Measurements from ENCODE around the gene CRABP1. TPM values are rescaled to one million over a fixed set of nuclear protein-coding genes. Genes with fewer than 3 reads are reported as not detected.

The CRABP1 gene
- not detected in 2 replicates for total RNA-seq (2014; rRNA removed; shearing (Covaris generic))
- polyA plus RNA-seq (2016; fragmentation: Nextera tagmentation; extraction: Ambion mirVana) = not detected in 2 replicates

GRCh38 chr15:78340231-78341056 lies at the start of gene CRABP1:
Gene CRABP1, plus strand, starts transcription at chr15:78340353. Its CDS starts 76 bp downstream, at chr15:78340429.
- no peaks in the 10 kb centered on the region for H3K9me3 ChIP-seq (ENCODE audit: low read depth)
- no peak within 1 kb of the TSS for H3K4me2 ChIP-seq (ENCODE audit: unreplicated experiment)
- H4K20me1 ChIP-seq (ENCODE audit: insufficient read depth) = no peaks in the 10 kb centered on the region
- no peaks in the 10 kb centered on the region for H3F3A ChIP-seq (ENCODE audit: insufficient read depth)
- H3K27me3 ChIP-seq (replicated peaks; ENCODE audit: insufficient read depth) = peaks cover 73% of the 10 kb centered on the region
- DNase-seq = no peak
- peak; percentile 20 for TF ChIP-seq EZH2 (IDR thresholded peaks at IDR 0.05; ENCODE audit: insufficient read depth, poor library complexity, severe bottlenecking)
- TF ChIP-seq EZH2phosphoT487 (IDR thresholded peaks at IDR 0.05; ENCODE audit: insufficient read depth, low read depth) = no peak
- H3K27ac ChIP-seq = no peak within 1 kb of the TSS
- no peak within 1 kb of the TSS for H2AFZ ChIP-seq
- H3K4me3 ChIP-seq = no peak within 1 kb of the TSS
- in situ Hi-C loops (cut with MboI) = no loop called here
- H3K9me2 ChIP-seq (ENCODE audit: insufficient read depth) = no peaks in the 10 kb centered on the region
- WGBS, 2 experiments (ENCODE audit: low coverage in 1 of 2, low lambda C conversion rate in 2 of 2, missing lambda C conversion rate in 2 of 2) = 2 to 4% methylated on average over 44 to 47 of the region's 67 CpGs
- H3K36me3 ChIP-seq (ENCODE audit: low read depth) = no peaks in the 10 kb centered on the region
- H3K79me2 ChIP-seq (ENCODE audit: insufficient read depth) = no peaks in the 10 kb centered on the region
- no peaks in the 10 kb centered on the region for H3K4me1 ChIP-seq (ENCODE audit: insufficient read depth)
- no peak within 1 kb of the TSS for H3K9ac ChIP-seq

- no peak overlapping the region for H3K4me2 ChIP-seq (ENCODE audit: unreplicated experiment)
- no peaks in the 10 kb centered on the region for H3F3A ChIP-seq (ENCODE audit: insufficient read depth)
- peaks cover 12% of the 10 kb centered on the region for H3K79me2 ChIP-seq (ENCODE audit: insufficient read depth)
- H3K4me3 ChIP-seq = no peak overlapping the region
- no peak overlapping the region for H3K9ac ChIP-seq
- WGBS, 2 experiments (ENCODE audit: low coverage in 1 of 2, low lambda C conversion rate in 2 of 2, missing lambda C conversion rate in 2 of 2) = 59% methylated on average over 2 of the region's 2 CpGs
- in situ Hi-C loops (cut with MboI) = no loop called here
- no peak for DNase-seq
- H3K27ac ChIP-seq = no peak overlapping the region
- peaks cover 19% of the 10 kb centered on the region for H3K36me3 ChIP-seq (ENCODE audit: low read depth)
- H3K9me2 ChIP-seq (ENCODE audit: insufficient read depth) = no peaks in the 10 kb centered on the region
- H2AFZ ChIP-seq = no peak overlapping the region
- no peaks in the 10 kb centered on the region for H3K27me3 ChIP-seq (replicated peaks; ENCODE audit: insufficient read depth)
- no peak for TF ChIP-seq EZH2 (IDR thresholded peaks at IDR 0.05; ENCODE audit: insufficient read depth, poor library complexity, severe bottlenecking)
- TF ChIP-seq EZH2phosphoT487 (IDR thresholded peaks at IDR 0.05; ENCODE audit: insufficient read depth, low read depth) = no peak
- no peaks in the 10 kb centered on the region for H3K4me1 ChIP-seq (ENCODE audit: insufficient read depth)
- H3K9me3 ChIP-seq (ENCODE audit: low read depth) = no peaks in the 10 kb centered on the region
- no peaks in the 10 kb centered on the region for H4K20me1 ChIP-seq (ENCODE audit: insufficient read depth)
Measured at GRCh38 chr15:78291052-78291451, 49.1 kb upstream of the CRABP1 start.

GRCh38 chr15:78291698-78292097 lies 48.5 kb upstream of the CRABP1 start:
- peaks cover 18% of the 10 kb centered on the region for H3K79me2 ChIP-seq (ENCODE audit: insufficient read depth)
- no peak overlapping the region for H2AFZ ChIP-seq
- no peaks in the 10 kb centered on the region for H3F3A ChIP-seq (ENCODE audit: insufficient read depth)
- H3K9me3 ChIP-seq (ENCODE audit: low read depth) = no peaks in the 10 kb centered on the region
- no peak for DNase-seq
- H3K27ac ChIP-seq = no peak overlapping the region
- H3K27me3 ChIP-seq (replicated peaks; ENCODE audit: insufficient read depth) = no peaks in the 10 kb centered on the region
- no peak overlapping the region for H3K9ac ChIP-seq
- no peaks in the 10 kb centered on the region; the same call in 1 of the 2 replicates for H4K20me1 ChIP-seq (ENCODE audit: insufficient read depth)
- TF ChIP-seq EZH2 (IDR thresholded peaks at IDR 0.05; ENCODE audit: insufficient read depth, poor library complexity, severe bottlenecking) (no peak), EZH2phosphoT487 (IDR thresholded peaks at IDR 0.05; ENCODE audit: insufficient read depth, low read depth) (no peak)
- H3K4me1 ChIP-seq (ENCODE audit: insufficient read depth) = no peaks in the 10 kb centered on the region
- WGBS, 2 experiments (ENCODE audit: low coverage in 1 of 2, low lambda C conversion rate in 2 of 2, missing lambda C conversion rate in 2 of 2) = 93 to 100% methylated on average over 2 of the region's 2 CpGs
- H3K36me3 ChIP-seq (ENCODE audit: low read depth) = peaks cover 19% of the 10 kb centered on the region
- in situ Hi-C loops (cut with MboI) = no loop called here
- no peaks in the 10 kb centered on the region for H3K9me2 ChIP-seq (ENCODE audit: insufficient read depth)
- no peak overlapping the region for H3K4me3 ChIP-seq
- no peak overlapping the region for H3K4me2 ChIP-seq (ENCODE audit: unreplicated experiment)

- H4K20me1 ChIP-seq (ENCODE audit: insufficient read depth) = no peaks in the 10 kb centered on the region; the same call in 1 of the 2 replicates
- no peaks in the 10 kb centered on the region for H3K9me3 ChIP-seq (ENCODE audit: low read depth)
- H3K4me1 ChIP-seq (ENCODE audit: insufficient read depth) = no peaks in the 10 kb centered on the region
- peaks cover 19% of the 10 kb centered on the region for H3K36me3 ChIP-seq (ENCODE audit: low read depth)
- 89 to 91% methylated on average over 1 of the region's 1 CpG for WGBS, 2 experiments (ENCODE audit: low coverage in 1 of 2, low lambda C conversion rate in 2 of 2, missing lambda C conversion rate in 2 of 2)
- peaks cover 23% of the 10 kb centered on the region for H3K79me2 ChIP-seq (ENCODE audit: insufficient read depth)
- TF ChIP-seq EZH2 (IDR thresholded peaks at IDR 0.05; ENCODE audit: insufficient read depth, poor library complexity, severe bottlenecking) = no peak
- no peak for TF ChIP-seq EZH2phosphoT487 (IDR thresholded peaks at IDR 0.05; ENCODE audit: insufficient read depth, low read depth)
- no peaks in the 10 kb centered on the region for H3K9me2 ChIP-seq (ENCODE audit: insufficient read depth)
- no peaks in the 10 kb centered on the region for H3F3A ChIP-seq (ENCODE audit: insufficient read depth)
- H3K27ac ChIP-seq = no peak overlapping the region
- H3K4me2 ChIP-seq (ENCODE audit: unreplicated experiment) = no peak overlapping the region
- H2AFZ ChIP-seq = no peak overlapping the region
- in situ Hi-C loops (cut with MboI) = no loop called here
- H3K4me3 ChIP-seq = no peak overlapping the region
- H3K27me3 ChIP-seq (replicated peaks; ENCODE audit: insufficient read depth) = no peaks in the 10 kb centered on the region
- H3K9ac ChIP-seq = no peak overlapping the region
- no peak for DNase-seq
Measured at GRCh38 chr15:78292219-78292618, 47.9 kb upstream of the CRABP1 start.

Measured in GM23248 (cell line).